MM.1S (cell line): Measurements from ENCODE around the gene CMTR1.
A peak's percentile ranks its signal among the peaks of the same experiment; 100 is the strongest.

ENCODE experiments used
- DNase-seq: peaks from one replicate; pipeline ENCODE4 v3.0.0-alpha.2; 2015
- H2AFZ ChIP-seq: fragments of 300-600 bp; sonication (generic); 2 replicates; pipeline ENCODE4 v1.6.0; 2016; ENCODE audit warnings: antibody characterized with exemption, low read length
- H3F3A ChIP-seq: fragments of 300-600 bp; sonication (generic); 2 replicates; pipeline ENCODE4 v1.6.1; 2016; ENCODE audit warnings: mild to moderate bottlenecking, antibody characterized with exemption, low read length, moderate library complexity, mixed read lengths; ENCODE audit not compliant: insufficient read depth
- H3K27ac ChIP-seq: fragments of 300-600 bp; sonication (generic); 2 replicates; pipeline ENCODE4 v1.5.1; 2016; ENCODE audit warnings: mild to moderate bottlenecking, low read length
- H3K27me3 ChIP-seq: fragments of 300-600 bp; sonication (generic); replicated peaks from 2 replicates; pipeline ENCODE4 v1.6.0; 2016; ENCODE audit warnings: low read length; ENCODE audit not compliant: insufficient read depth
- H3K36me3 ChIP-seq: fragments of 300-600 bp; sonication (generic); replicated peaks from 2 replicates; pipeline ENCODE4 v1.6.1; 2016; ENCODE audit warnings: mild to moderate bottlenecking, low read length, mixed read lengths; ENCODE audit not compliant: insufficient read depth
- H3K4me1 ChIP-seq: fragments of 300-600 bp; sonication (generic); 2 replicates; pipeline ENCODE4 v1.6.1; 2016; ENCODE audit warnings: low read length, mixed read lengths
- H3K4me2 ChIP-seq: fragments of 300-600 bp; sonication (generic); 2 replicates; pipeline ENCODE4 v1.6.0; 2016; ENCODE audit warnings: low read depth, low read length
- H3K4me3 ChIP-seq: fragments of 300-600 bp; sonication (generic); 2 replicates; pipeline ENCODE4 v1.5.1; 2016; ENCODE audit warnings: low read length, mixed read lengths
- H3K79me2 ChIP-seq: fragments of 300-600 bp; sonication (generic); 2 replicates; pipeline ENCODE4 v1.6.1; 2016; ENCODE audit warnings: mixed run types, low read length, mixed read lengths
- H3K9ac ChIP-seq: fragments of 300-600 bp; sonication (generic); 2 replicates; pipeline ENCODE4 v1.6.1; 2016; ENCODE audit warnings: low read length, mixed read lengths
- H3K9me2 ChIP-seq: fragments of 300-600 bp; sonication (generic); replicated peaks from 2 replicates; pipeline ENCODE4 v1.6.1; 2016; ENCODE audit warnings: mild to moderate bottlenecking, low read length, mixed read lengths; ENCODE audit not compliant: insufficient read depth
- H3K9me3 ChIP-seq: fragments of 300-600 bp; sonication (generic); replicated peaks from 2 replicates; pipeline ENCODE4 v1.6.1; 2016; ENCODE audit warnings: mild to moderate bottlenecking, low read length, mixed read lengths; ENCODE audit not compliant: insufficient read depth
- H4K20me1 ChIP-seq: fragments of 300-600 bp; sonication (generic); 2 replicates; pipeline ENCODE4 v1.6.1; 2016; ENCODE audit warnings: mild to moderate bottlenecking, low read length, moderate library complexity, mixed read lengths; ENCODE audit not compliant: insufficient read depth
- EZH2 ChIP-seq: fragments of 300-600 bp; sonication (generic); optimal IDR thresholded peaks from 2 replicates; pipeline ENCODE3; 2017; ENCODE audit warnings: low read depth, mild to moderate bottlenecking, antibody characterized with exemption, low read length, mixed read lengths
- EZH2phosphoT487 ChIP-seq: fragments of 300-600 bp; sonication (generic); IDR thresholded peaks from 2 replicates; pipeline ENCODE4 v1.6.1; 2018; ENCODE audit warnings: antibody characterized with exemption, low read length
- TF ChIP-seq, protein P1 (sequence below): fragments of 300-600 bp; sonication (generic); IDR thresholded peaks from 2 replicates; pipeline ENCODE4 v1.5.1; 2016; ENCODE audit warnings: antibody characterized with exemption, low read length, mixed read lengths

The CMTR1 gene, protein sequence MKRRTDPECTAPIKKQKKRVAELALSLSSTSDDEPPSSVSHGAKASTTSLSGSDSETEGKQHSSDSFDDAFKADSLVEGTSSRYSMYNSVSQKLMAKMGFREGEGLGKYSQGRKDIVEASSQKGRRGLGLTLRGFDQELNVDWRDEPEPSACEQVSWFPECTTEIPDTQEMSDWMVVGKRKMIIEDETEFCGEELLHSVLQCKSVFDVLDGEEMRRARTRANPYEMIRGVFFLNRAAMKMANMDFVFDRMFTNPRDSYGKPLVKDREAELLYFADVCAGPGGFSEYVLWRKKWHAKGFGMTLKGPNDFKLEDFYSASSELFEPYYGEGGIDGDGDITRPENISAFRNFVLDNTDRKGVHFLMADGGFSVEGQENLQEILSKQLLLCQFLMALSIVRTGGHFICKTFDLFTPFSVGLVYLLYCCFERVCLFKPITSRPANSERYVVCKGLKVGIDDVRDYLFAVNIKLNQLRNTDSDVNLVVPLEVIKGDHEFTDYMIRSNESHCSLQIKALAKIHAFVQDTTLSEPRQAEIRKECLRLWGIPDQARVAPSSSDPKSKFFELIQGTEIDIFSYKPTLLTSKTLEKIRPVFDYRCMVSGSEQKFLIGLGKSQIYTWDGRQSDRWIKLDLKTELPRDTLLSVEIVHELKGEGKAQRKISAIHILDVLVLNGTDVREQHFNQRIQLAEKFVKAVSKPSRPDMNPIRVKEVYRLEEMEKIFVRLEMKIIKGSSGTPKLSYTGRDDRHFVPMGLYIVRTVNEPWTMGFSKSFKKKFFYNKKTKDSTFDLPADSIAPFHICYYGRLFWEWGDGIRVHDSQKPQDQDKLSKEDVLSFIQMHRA

DNA sequence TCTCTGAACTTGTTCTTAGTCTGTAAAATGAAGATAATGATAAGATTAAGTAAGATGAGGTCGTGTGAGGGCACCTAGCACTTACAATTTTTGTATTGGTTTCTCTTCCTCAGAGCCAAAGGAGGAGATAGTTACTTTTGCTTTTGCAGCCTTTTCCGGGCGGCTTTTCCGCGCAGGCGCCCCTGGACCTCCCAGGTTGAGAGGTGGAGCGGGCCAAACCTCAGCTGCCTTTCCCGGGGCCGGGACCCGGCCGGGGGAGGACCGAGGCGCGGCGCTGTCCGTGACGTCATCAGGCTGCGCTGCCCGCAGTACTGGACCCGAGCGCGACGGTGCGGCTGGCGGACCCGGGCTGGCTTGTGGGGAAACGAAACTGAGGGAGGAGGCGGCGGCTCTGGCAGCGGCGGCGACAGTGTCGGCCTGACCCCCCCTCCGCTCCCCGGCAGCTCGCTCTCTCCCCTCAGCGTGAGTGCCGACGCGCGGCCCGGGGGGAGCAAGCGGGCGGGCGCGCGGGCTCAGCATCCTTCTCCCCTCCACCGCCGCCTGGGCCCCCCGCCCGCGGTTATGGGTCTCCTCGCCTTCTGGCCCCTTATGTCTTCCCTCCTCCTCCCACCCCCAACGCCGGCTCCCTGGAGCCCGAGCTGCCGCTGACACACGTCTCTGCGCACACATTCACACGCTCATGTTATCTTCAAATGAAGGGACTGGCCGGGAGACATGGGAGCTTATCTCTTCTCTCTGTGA, at the start of gene CMTR1:
Gene CMTR1, plus strand, starts transcription at position 306 of the 741 bp plus-strand sequence. CDS start 2,409 bp downstream, outside the sequence.
- Histone ChIP-seq H3K9me3 (no peaks in the 10 kb centered on the region), H3K79me2 (peaks cover 43% of the 10 kb centered on the region)

DNA sequence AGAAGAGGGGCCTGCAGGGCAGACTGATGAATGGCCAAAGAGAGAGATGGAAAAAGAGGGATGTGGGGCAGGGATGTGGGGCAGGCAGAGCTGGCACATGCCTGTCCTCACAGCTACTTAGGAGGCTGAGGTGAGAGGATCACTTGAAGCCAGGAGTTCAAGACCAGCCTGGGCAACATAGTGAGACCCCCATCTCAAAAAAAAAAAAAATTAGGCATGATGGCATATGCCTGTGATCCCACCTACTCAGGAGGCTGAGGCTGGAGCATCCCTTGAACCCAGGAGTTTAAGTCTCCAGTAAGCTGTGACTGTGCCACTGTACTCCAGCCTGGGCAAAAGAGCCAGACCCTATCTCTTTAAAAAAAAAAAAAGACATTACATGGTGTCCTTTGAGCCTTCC, 44.4 kb upstream of the CMTR1 start:
- no peaks in the 10 kb centered on the region for H3K4me1 ChIP-seq
- H3K4me2 ChIP-seq: no peak overlapping the region
- H3K9me2 ChIP-seq: no peaks in the 10 kb centered on the region
- no peaks in the 10 kb centered on the region for H3F3A ChIP-seq
- no peak overlapping the region for H2AFZ ChIP-seq
- H3K9ac ChIP-seq: no peak overlapping the region
- no peaks in the 10 kb centered on the region for H4K20me1 ChIP-seq
- no peak for TF ChIP-seq EZH2phosphoT487
- TF ChIP-seq EZH2: no peak
- TF ChIP-seq, protein P1, sequence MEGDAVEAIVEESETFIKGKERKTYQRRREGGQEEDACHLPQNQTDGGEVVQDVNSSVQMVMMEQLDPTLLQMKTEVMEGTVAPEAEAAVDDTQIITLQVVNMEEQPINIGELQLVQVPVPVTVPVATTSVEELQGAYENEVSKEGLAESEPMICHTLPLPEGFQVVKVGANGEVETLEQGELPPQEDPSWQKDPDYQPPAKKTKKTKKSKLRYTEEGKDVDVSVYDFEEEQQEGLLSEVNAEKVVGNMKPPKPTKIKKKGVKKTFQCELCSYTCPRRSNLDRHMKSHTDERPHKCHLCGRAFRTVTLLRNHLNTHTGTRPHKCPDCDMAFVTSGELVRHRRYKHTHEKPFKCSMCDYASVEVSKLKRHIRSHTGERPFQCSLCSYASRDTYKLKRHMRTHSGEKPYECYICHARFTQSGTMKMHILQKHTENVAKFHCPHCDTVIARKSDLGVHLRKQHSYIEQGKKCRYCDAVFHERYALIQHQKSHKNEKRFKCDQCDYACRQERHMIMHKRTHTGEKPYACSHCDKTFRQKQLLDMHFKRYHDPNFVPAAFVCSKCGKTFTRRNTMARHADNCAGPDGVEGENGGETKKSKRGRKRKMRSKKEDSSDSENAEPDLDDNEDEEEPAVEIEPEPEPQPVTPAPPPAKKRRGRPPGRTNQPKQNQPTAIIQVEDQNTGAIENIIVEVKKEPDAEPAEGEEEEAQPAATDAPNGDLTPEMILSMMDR: no peak
- no peaks in the 10 kb centered on the region for H3K27me3 ChIP-seq
- no peaks in the 10 kb centered on the region for H3K9me3 ChIP-seq
- no peak for DNase-seq
- peaks cover 3% of the 10 kb centered on the region; the same call in 1 of the 2 replicates for H3K36me3 ChIP-seq
- no peaks in the 10 kb centered on the region for H3K79me2 ChIP-seq
- H3K4me3 ChIP-seq: no peak overlapping the region
- no peak overlapping the region for H3K27ac ChIP-seq

More for the DNA sequence above, at the start of gene CMTR1:
- TF ChIP-seq, protein P1: no peak
- TF ChIP-seq EZH2phosphoT487: no peak
- TF ChIP-seq EZH2: no peak
- Histone ChIP-seq H3K27ac (peak within 1 kb of the TSS; percentile 91), H3K36me3 (0 out of 2 replicates have a peak, but pooled peaks cover 3% of the 10 kb centered on the region), H3F3A (peaks cover 17% of the 10 kb centered on the region), H2AFZ (peak within 1 kb of the TSS; percentile 78), H3K27me3 (no peaks in the 10 kb centered on the region), H4K20me1 (no peaks in the 10 kb centered on the region), H3K9ac (peak within 1 kb of the TSS; percentile 93), H3K4me1 (peaks cover 9% of the 10 kb centered on the region), H3K9me2 (no peaks in the 10 kb centered on the region), H3K4me2 (peak within 1 kb of the TSS; percentile 98), H3K4me3 (peak within 1 kb of the TSS; percentile 96)
- peak; percentile 96 for DNase-seq

DNA sequence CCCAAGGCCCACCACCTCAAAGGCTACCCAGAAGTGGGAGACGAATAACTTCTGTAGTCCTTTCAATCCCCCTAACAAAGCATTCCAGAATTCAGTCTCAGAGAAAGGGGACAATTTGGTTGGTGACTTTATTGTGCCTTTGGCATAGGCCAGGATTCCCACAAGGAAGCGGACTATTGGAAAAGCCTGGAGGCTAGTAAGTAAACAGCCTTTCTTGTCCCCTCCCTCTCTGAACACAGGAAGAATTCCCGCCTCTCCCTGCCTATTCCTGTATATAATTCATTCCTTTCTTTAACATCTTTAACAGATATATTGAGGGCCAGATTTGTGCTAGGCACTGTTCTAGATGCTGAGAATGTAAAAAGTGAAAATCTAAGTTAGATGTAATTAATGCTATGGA, 43.2 kb upstream of the CMTR1 start:
- TF ChIP-seq EZH2phosphoT487 (no peak), EZH2 (no peak)
- TF ChIP-seq, protein P1: no peak
- Histone ChIP-seq H3K79me2 (no peaks in the 10 kb centered on the region), H3K9me2 (no peaks in the 10 kb centered on the region), H3K9me3 (no peaks in the 10 kb centered on the region), H3K4me3 (no peak overlapping the region), H3K27me3 (no peaks in the 10 kb centered on the region), H3K9ac (no peak overlapping the region), H4K20me1 (no peaks in the 10 kb centered on the region), H3K27ac (no peak overlapping the region), H2AFZ (no peak overlapping the region), H3K36me3 (peaks cover 3% of the 10 kb centered on the region; the same call in 1 of the 2 replicates), H3F3A (no peaks in the 10 kb centered on the region), H3K4me1 (no peaks in the 10 kb centered on the region), H3K4me2 (no peak overlapping the region)
- no peak for DNase-seq
